Thyroid gland (tissue), 4 donors: ENCODE data around the gene MAP1LC3B.

ENCODE experiments used
- POLR2A ChIP-seq, 2 donors: fragments of 450-650 bp; IDR thresholded peaks; one replicate each; pipeline ENCODE4 v1.6.1; 2017; ENCODE audit warnings: antibody characterized with exemption in 2 of 2, mild to moderate bottlenecking in 2 of 2, moderate library complexity in 1 of 2
- TF ChIP-seq, protein P1 (sequence below), 6 experiments: fragments of 200-600 bp in 3 of 6; fragments of 450-650 bp in 3 of 6; sonication (generic) in 3 of 6; IDR thresholded peaks; one replicate each; pipeline ENCODE4 v1.5.1; 2016 to 2019; ENCODE audit warnings: antibody characterized with exemption in 6 of 6, mild to moderate bottlenecking in 2 of 6, inconsistent platforms in 1 of 6, moderate library complexity in 1 of 6

DNA sequence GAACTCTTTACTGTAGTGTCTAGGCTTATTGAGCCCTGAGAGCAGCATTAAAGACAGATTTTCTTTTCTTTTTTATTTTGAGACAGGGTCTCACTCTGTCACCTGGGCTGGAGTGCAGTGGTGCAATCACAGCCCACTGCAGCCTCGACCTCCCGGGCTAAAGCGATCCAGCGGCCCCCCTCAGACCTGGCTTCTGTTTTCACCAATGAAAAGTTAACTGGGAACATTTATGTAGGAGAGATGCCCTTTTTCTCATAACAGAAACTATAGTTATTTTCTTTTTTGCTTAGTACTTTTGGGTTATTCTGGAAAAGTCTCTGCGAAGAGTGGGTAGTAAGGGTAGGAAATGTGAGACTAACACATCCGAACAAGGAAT lies 1.5 kb downstream of the MAP1LC3B start:
- TF ChIP-seq, protein P1, sequence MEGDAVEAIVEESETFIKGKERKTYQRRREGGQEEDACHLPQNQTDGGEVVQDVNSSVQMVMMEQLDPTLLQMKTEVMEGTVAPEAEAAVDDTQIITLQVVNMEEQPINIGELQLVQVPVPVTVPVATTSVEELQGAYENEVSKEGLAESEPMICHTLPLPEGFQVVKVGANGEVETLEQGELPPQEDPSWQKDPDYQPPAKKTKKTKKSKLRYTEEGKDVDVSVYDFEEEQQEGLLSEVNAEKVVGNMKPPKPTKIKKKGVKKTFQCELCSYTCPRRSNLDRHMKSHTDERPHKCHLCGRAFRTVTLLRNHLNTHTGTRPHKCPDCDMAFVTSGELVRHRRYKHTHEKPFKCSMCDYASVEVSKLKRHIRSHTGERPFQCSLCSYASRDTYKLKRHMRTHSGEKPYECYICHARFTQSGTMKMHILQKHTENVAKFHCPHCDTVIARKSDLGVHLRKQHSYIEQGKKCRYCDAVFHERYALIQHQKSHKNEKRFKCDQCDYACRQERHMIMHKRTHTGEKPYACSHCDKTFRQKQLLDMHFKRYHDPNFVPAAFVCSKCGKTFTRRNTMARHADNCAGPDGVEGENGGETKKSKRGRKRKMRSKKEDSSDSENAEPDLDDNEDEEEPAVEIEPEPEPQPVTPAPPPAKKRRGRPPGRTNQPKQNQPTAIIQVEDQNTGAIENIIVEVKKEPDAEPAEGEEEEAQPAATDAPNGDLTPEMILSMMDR (IDR thresholded peaks at IDR 0.05) = no peak
- no peak for TF ChIP-seq POLR2A (IDR thresholded peaks at IDR 0.05)
